ENCODE data around the gene SERPINC1. TPM values are rescaled to one million over a fixed set of nuclear protein-coding genes. Genes with fewer than 3 reads are reported as not detected.
"Not testable (repeated sequence)": the region's sequence is repeated elsewhere in the genome, so short reads cannot be mapped to it uniquely, and the experiment has no call there.

SERPINC1 gene
- total RNA-seq, 4 donors from 2014 or later, result not detected

- TF ChIP-seq, protein P1, sequence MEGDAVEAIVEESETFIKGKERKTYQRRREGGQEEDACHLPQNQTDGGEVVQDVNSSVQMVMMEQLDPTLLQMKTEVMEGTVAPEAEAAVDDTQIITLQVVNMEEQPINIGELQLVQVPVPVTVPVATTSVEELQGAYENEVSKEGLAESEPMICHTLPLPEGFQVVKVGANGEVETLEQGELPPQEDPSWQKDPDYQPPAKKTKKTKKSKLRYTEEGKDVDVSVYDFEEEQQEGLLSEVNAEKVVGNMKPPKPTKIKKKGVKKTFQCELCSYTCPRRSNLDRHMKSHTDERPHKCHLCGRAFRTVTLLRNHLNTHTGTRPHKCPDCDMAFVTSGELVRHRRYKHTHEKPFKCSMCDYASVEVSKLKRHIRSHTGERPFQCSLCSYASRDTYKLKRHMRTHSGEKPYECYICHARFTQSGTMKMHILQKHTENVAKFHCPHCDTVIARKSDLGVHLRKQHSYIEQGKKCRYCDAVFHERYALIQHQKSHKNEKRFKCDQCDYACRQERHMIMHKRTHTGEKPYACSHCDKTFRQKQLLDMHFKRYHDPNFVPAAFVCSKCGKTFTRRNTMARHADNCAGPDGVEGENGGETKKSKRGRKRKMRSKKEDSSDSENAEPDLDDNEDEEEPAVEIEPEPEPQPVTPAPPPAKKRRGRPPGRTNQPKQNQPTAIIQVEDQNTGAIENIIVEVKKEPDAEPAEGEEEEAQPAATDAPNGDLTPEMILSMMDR (IDR thresholded peaks at IDR 0.05), result no peak
- no peak for TF ChIP-seq EP300 (IDR thresholded peaks at IDR 0.05)
- Histone ChIP-seq H3K27ac (no peak overlapping the region), H3K27me3 (no peaks in the 10 kb centered on the region), H3K4me1 (no peaks in the 10 kb centered on the region), H3K36me3 (peaks cover 0 to 37% of the 10 kb centered on the region in 2 donors), H3K4me3 (no peak overlapping the region), H3K9me3 (no peaks in the 10 kb centered on the region)
- ATAC-seq, result no peak
- 86 to 100% methylated on average over 2 of the region's 2 CpGs for WGBS, 2 donors (ENCODE audit: low coverage in 1 of 2)
Observed at GRCh38 chr1:173887627-173888026, 29.5 kb downstream of the SERPINC1 start.

DNA sequence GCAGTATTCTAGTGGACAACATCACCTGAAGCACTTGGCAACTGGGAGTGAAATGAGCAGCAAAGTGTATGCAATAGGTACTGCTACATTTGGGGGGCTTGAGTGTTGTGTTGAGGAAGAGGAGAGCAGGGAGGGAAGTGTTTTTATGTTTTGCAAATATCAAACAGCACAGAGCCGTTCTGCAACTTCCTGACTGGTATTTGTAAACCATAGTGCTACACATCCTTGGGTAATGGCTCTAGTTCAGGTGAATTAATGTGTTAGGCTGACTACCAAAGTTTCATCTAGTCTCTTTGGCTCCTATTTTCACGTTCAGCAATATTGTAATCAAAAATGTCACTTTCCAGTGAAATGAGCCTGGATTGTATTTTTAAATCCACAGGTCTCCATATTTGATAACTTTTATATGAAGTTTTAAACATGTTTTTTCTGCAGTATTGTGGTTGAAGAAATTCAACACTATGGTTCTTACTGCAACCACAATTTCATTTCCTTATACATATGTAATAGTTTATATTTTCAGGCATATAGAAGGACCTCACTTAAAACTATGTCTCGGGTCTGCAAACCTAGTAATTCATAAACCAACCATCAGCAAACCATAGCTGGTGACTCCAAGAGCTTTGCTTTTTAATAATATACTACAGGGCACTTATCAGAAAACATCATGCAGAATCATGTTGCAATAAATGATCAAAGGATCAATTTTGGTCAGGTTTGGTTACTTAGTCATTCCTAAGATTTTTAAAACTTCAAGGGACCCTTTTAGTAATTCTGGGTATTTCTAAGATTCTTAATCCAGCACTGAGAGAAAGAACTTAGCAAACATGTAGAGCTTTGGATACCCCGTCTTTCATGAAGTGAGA is 30.1 kb downstream of the SERPINC1 start:
- no peaks in the 10 kb centered on the region for H3K9me3 ChIP-seq
- H3K36me3 ChIP-seq, result peaks cover 0 to 37% of the 10 kb centered on the region in 2 donors
- no peaks in the 10 kb centered on the region for H3K4me1 ChIP-seq
- ATAC-seq, result no peak
- H3K4me3 ChIP-seq, result no peak overlapping the region
- H3K27me3 ChIP-seq, result no peaks in the 10 kb centered on the region
- H3K27ac ChIP-seq, result no peak overlapping the region
- WGBS, 2 donors (ENCODE audit: low coverage in 1 of 2), result 85 to 86% methylated on average over 3 to 4 of the region's 4 CpGs
- TF ChIP-seq EP300 (IDR thresholded peaks at IDR 0.05), result no peak
- TF ChIP-seq, protein P1 (IDR thresholded peaks at IDR 0.05), result no peak
- no peak for TF ChIP-seq POLR2AphosphoS5 (IDR thresholded peaks at IDR 0.05)
- no peak for TF ChIP-seq POLR2A (IDR thresholded peaks at IDR 0.05)

DNA sequence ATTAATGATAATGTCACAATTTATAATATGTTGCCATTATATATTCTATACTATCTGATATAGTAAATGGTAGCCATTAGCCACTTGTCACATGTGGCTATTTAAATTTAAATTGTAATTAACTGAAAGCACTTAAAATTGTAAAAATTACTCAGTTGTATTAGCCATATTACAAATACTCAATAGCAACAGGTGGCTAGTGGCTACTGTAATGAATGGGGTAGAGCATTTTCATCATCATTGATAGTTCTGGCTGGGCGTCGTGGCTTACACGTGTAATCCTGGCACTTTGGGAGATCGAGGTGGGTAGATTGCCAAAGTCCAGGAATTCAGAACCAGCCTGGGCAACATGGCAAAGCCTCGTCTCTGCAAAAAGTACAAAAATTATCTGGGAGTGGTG is 32.4 kb downstream of the SERPINC1 start:
- no peaks in the 10 kb centered on the region for H3K9me3 ChIP-seq
- TF ChIP-seq POLR2A (IDR thresholded peaks at IDR 0.05) (no peak), POLR2AphosphoS5 (IDR thresholded peaks at IDR 0.05) (no peak), EP300 (IDR thresholded peaks at IDR 0.05) (no peak)
- TF ChIP-seq, protein P1 (IDR thresholded peaks at IDR 0.05), result no peak
- no peak overlapping the region for H3K4me3 ChIP-seq
- 70 to 83% methylated on average over 2 to 4 of the region's 5 CpGs for WGBS, 2 donors (ENCODE audit: low coverage in 1 of 2)
- no peak overlapping the region for H3K27ac ChIP-seq
- peaks cover 0 to 50% of the 10 kb centered on the region in 2 donors for H3K36me3 ChIP-seq
- H3K4me1 ChIP-seq, result no peaks in the 10 kb centered on the region
- H3K27me3 ChIP-seq, result no peaks in the 10 kb centered on the region
- ATAC-seq, result no peak

DNA sequence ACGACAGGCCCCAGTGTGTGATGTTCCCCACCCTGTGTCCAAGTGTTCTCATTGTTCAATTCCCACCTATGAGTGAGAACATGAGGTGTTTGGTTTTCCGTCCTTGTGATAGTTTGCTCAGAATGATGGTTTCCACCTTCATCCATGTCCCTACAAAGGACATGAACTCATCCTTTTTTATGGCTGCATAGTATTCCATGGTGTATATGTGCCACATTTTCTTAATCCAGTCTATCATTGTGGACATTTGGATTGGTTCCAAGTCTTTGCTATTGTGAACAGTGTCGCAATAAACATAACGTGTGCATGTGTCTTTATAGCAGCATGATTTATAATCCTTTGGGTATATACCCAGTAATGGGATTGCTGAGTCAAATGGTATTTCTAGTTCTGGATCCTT is 36.0 kb downstream of the SERPINC1 start:
- 90% methylated on average over 3 of the region's 4 CpGs; no CpG with 5 or more reads in 1 of the 2 donors for WGBS, 2 donors (ENCODE audit: low coverage in 1 of 2)
- ATAC-seq, H3K4me3 ChIP-seq, H3K4me1 ChIP-seq, H3K27ac ChIP-seq, H3K9me3 ChIP-seq, H3K27me3 ChIP-seq: not testable (repeated sequence)
- H3K36me3 ChIP-seq, result peaks cover 0 to 63% of the 10 kb centered on the region in 2 donors

- Histone ChIP-seq H3K27me3 (no peaks in the 10 kb centered on the region), H3K4me3 (no peak overlapping the region), H3K36me3 (peaks cover 0 to 76% of the 10 kb centered on the region in 2 donors), H3K9me3 (no peaks in the 10 kb centered on the region), H3K27ac (no peak overlapping the region), H3K4me1 (no peaks in the 10 kb centered on the region)
- TF ChIP-seq POLR2AphosphoS5 (IDR thresholded peaks at IDR 0.05) (no peak), POLR2A (IDR thresholded peaks at IDR 0.05) (no peak), EP300 (IDR thresholded peaks at IDR 0.05) (no peak)
- TF ChIP-seq, protein P1 (IDR thresholded peaks at IDR 0.05), result no peak
- no peak for ATAC-seq
Observed at GRCh38 chr1:173878251-173878650, 38.9 kb downstream of the SERPINC1 start.
